SU-DHL-6 (cell line): Measurements from ENCODE around the gene CLSTN3.

Source experiments
- H2AFZ ChIP-seq: fragments of 200-600 bp; sonication (generic); 2 replicates; pipeline ENCODE4 v1.6.1; 2014; ENCODE audit warnings: low read depth, mild to moderate bottlenecking, moderate library complexity, mixed read lengths, antibody characterized with exemption, low read length; ENCODE audit not compliant: severe bottlenecking
- H3F3A ChIP-seq: fragments of 200-600 bp; shearing (Covaris generic); 2 replicates; pipeline ENCODE4 v1.6.0; 2016; ENCODE audit warnings: antibody characterized with exemption, mild to moderate bottlenecking; ENCODE audit not compliant: insufficient read depth
- H3K27ac ChIP-seq: fragments of 200-600 bp; sonication (generic); 2 replicates; pipeline ENCODE4 v1.5.1; 2016; ENCODE audit warnings: low read depth, mild to moderate bottlenecking, low read length, moderate library complexity, mixed read lengths
- H3K27me3 ChIP-seq: fragments of 200-600 bp; sonication (generic), shearing (Covaris generic); 2 replicates; pipeline ENCODE4 v1.6.0; 2014; ENCODE audit warnings: mild to moderate bottlenecking, low read length
- H3K36me3 ChIP-seq: fragments of 200-600 bp; sonication (generic); 2 replicates; pipeline ENCODE4 v1.6.1; 2014; ENCODE audit warnings: mild to moderate bottlenecking, low read length, mixed read lengths
- H3K4me2 ChIP-seq: fragments of 300-600, 200-600 bp; shearing (Covaris generic), sonication (generic); 2 replicates; pipeline ENCODE4 v1.6.0; 2014; ENCODE audit warnings: low read length, low read depth, mild to moderate bottlenecking; ENCODE audit not compliant: poor library complexity, severe bottlenecking
- H3K4me3 ChIP-seq: fragments of 200-600 bp; sonication (generic); 2 replicates; pipeline ENCODE4 v1.5.1; 2014; ENCODE audit warnings: antibody characterized with exemption, low read length, mild to moderate bottlenecking, mixed read lengths; ENCODE audit not compliant: insufficient read depth, poor library complexity, severe bottlenecking
- H3K79me2 ChIP-seq: fragments of 200-600 bp; sonication (generic); 2 replicates; pipeline ENCODE4 v1.6.1; 2014; ENCODE audit warnings: mild to moderate bottlenecking, low read length, moderate library complexity; ENCODE audit not compliant: insufficient read depth
- H3K9ac ChIP-seq: fragments of 200-600 bp; sonication (generic); 2 replicates; pipeline ENCODE4 v1.7.0; 2014; ENCODE audit warnings: mild to moderate bottlenecking, low read length
- H3K9me2 ChIP-seq: fragments of 200-600 bp; sonication (generic); replicated peaks from 2 replicates; pipeline ENCODE4 v1.6.1; 2014; ENCODE audit warnings: low read length; ENCODE audit not compliant: insufficient read depth
- H3K9me3 ChIP-seq: fragments of 200-600 bp; sonication (generic); 2 replicates; pipeline ENCODE4 v1.6.1; 2014; ENCODE audit warnings: low read length, mixed read lengths; ENCODE audit not compliant: insufficient read depth
- H4K20me1 ChIP-seq: fragments of 200-600 bp; sonication (generic); 2 replicates; pipeline ENCODE4 v1.6.1; 2014; ENCODE audit warnings: low read depth, mild to moderate bottlenecking, antibody characterized with exemption, low read length, moderate library complexity, mixed read lengths
- CTCF ChIP-seq: fragments of 200-600 bp; sonication (generic); IDR thresholded peaks from one replicate; pipeline ENCODE4 v1.5.1; 2017; ENCODE audit warnings: antibody characterized with exemption, mild to moderate bottlenecking, low read length, moderate library complexity; ENCODE audit not compliant: insufficient read depth, poor library complexity, severe bottlenecking
- EZH2phosphoT487 ChIP-seq: fragments of 200-600 bp; sonication (generic), shearing (Covaris generic); conservative IDR thresholded peaks from 2 replicates; pipeline ENCODE4 v1.6.1; 2018; ENCODE audit warnings: mild to moderate bottlenecking, antibody characterized with exemption, low read length, moderate library complexity, mixed read lengths

CLSTN3 gene

GRCh38 chr12:7093486-7093885, 36.7 kb upstream of the CLSTN3 start:
- Histone ChIP-seq H3K9ac (no peak overlapping the region), H3K27ac (no peak overlapping the region), H3K4me3 (no peak overlapping the region), H3F3A (no peaks in the 10 kb centered on the region), H3K9me2 (no peaks in the 10 kb centered on the region), H2AFZ (no peak overlapping the region), H3K36me3 (no peaks in the 10 kb centered on the region), H3K27me3 (no peaks in the 10 kb centered on the region), H3K9me3 (no peaks in the 10 kb centered on the region), H3K4me2 (no peak overlapping the region), H3K79me2 (no peaks in the 10 kb centered on the region), H4K20me1 (no peaks in the 10 kb centered on the region)
- TF ChIP-seq CTCF (no peak), EZH2phosphoT487 (no peak)

GRCh38 chr12:7093892-7094291, 36.3 kb upstream of the CLSTN3 start:
- Histone ChIP-seq H3K9ac (no peak overlapping the region), H3K27me3 (no peaks in the 10 kb centered on the region), H4K20me1 (no peaks in the 10 kb centered on the region), H3K9me2 (no peaks in the 10 kb centered on the region), H3K9me3 (no peaks in the 10 kb centered on the region), H3K79me2 (no peaks in the 10 kb centered on the region), H3K4me2 (no peak overlapping the region), H3F3A (no peaks in the 10 kb centered on the region), H3K4me3 (no peak overlapping the region), H2AFZ (no peak overlapping the region), H3K36me3 (no peaks in the 10 kb centered on the region), H3K27ac (no peak overlapping the region)
- no peak for TF ChIP-seq CTCF
- TF ChIP-seq EZH2phosphoT487 = no peak

GRCh38 chr12:7096006-7096932, 33.9 kb upstream of the CLSTN3 start:
- no peak overlapping the region for H3K4me2 ChIP-seq
- no peaks in the 10 kb centered on the region for H3K9me2 ChIP-seq
- no peaks in the 10 kb centered on the region for H3F3A ChIP-seq
- no peak overlapping the region for H2AFZ ChIP-seq
- no peaks in the 10 kb centered on the region for H4K20me1 ChIP-seq
- no peaks in the 10 kb centered on the region for H3K9me3 ChIP-seq
- H3K27me3 ChIP-seq = no peaks in the 10 kb centered on the region
- H3K36me3 ChIP-seq = no peaks in the 10 kb centered on the region
- no peaks in the 10 kb centered on the region for H3K79me2 ChIP-seq
- TF ChIP-seq CTCF (no peak), EZH2phosphoT487 (no peak)
- no peak overlapping the region for H3K9ac ChIP-seq
- H3K4me3 ChIP-seq = no peak overlapping the region
- no peak overlapping the region for H3K27ac ChIP-seq
